Left renal pelvis (tissue), 4 donors: ENCODE data around the gene NFE2L3. TPM values are rescaled to one million over a fixed set of nuclear protein-coding genes. Genes with fewer than 3 reads are reported as not detected.
"Not testable (repeated sequence)": the region's sequence is repeated elsewhere in the genome, so short reads cannot be mapped to it uniquely, and the experiment has no call there.

Source experiments
- DNase-seq, 4 donors: peaks; one replicate each; pipeline ENCODE4 v3.0.0-alpha.2; 2013; ENCODE audit warnings: low read depth in 4 of 4, low spot score in 3 of 4
- polyA plus RNA-seq, 4 donors: library from polyadenylated mRNA; unstranded; fragments of 120-200 nt; gene quantifications; one replicate each; pipeline ENCODE4 v1.2.1, GENCODE V29; 2013; ENCODE audit not compliant: insufficient read length in 4 of 4

NFE2L3 gene
- polyA plus RNA-seq, 4 donors = 5.9 to 42.3 (median 35.0) TPM

GRCh38 chr7:26167303-26167934, 15.4 kb downstream of the NFE2L3 start:
- no peak for DNase-seq

GRCh38 chr7:26168458-26169023, 16.5 kb downstream of the NFE2L3 start:
- no peak for DNase-seq

GRCh38 chr7:26169271-26169670, 17.3 kb downstream of the NFE2L3 start:
- no peak for DNase-seq

- DNase-seq = no peak
Measured at GRCh38 chr7:26170663-26171062, 18.7 kb downstream of the NFE2L3 start.

GRCh38 chr7:26171601-26172000, 19.6 kb downstream of the NFE2L3 start:
- DNase-seq = no peak

- no peak for DNase-seq
Measured at GRCh38 chr7:26172048-26172447, 20.1 kb downstream of the NFE2L3 start.

- DNase-seq = not testable (repeated sequence)
Measured at GRCh38 chr7:26175903-26176302, 23.9 kb downstream of the NFE2L3 start.

- DNase-seq = not testable (repeated sequence)
Measured at GRCh38 chr7:26176696-26177095, 24.7 kb downstream of the NFE2L3 start.

- not testable (repeated sequence) for DNase-seq
Measured at GRCh38 chr7:26177269-26177668, 25.3 kb downstream of the NFE2L3 start.

- DNase-seq = no peak
Measured at GRCh38 chr7:26178272-26178960, 26.4 kb downstream of the NFE2L3 start.

- no peak for DNase-seq
Measured at GRCh38 chr7:26179422-26179821, 27.4 kb downstream of the NFE2L3 start.

GRCh38 chr7:26179826-26180497, 28.0 kb downstream of the NFE2L3 start:
- no peak for DNase-seq

- no peak for DNase-seq
Measured at GRCh38 chr7:26180792-26181198, 28.8 kb downstream of the NFE2L3 start.

GRCh38 chr7:26181474-26182227, 29.7 kb downstream of the NFE2L3 start:
- no peak for DNase-seq

GRCh38 chr7:26182283-26182682, 30.3 kb downstream of the NFE2L3 start:
- DNase-seq = no peak

GRCh38 chr7:26182706-26183105, 30.7 kb downstream of the NFE2L3 start:
- no peak for DNase-seq

GRCh38 chr7:26183545-26184280, 31.7 kb downstream of the NFE2L3 start:
- no peak for DNase-seq

- not testable (repeated sequence) for DNase-seq
Measured at GRCh38 chr7:26184281-26185101, 32.5 kb downstream of the NFE2L3 start.

- DNase-seq = no peak
Measured at GRCh38 chr7:26185131-26185843, 33.3 kb downstream of the NFE2L3 start.
